HepG2 (cell line): ENCODE data around the gene CCDC83. TPM values are rescaled to one million over a fixed set of nuclear protein-coding genes. Genes with fewer than 3 reads are reported as not detected.
A peak's percentile ranks its signal among the peaks of the same experiment; 100 is the strongest.

Experiments
- ATAC-seq: fragments of 200-7000 bp; cut with Tn5 transposase; 3 replicates; pipeline ENCODE4 v1.9.1; 2020; ENCODE audit warnings: mild to moderate bottlenecking, moderate library complexity
- BruUV-seq: library from RNA; stranded (reverse); fragments of 400-500 nt; replicated peaks from 2 replicates; lab custom pipeline; 2021; lab: Mats Ljungman, UMichigan
- CTCF ChIA-PET: fragments of 300-600 bp; formaldehyde crosslinking; extraction: SDS; loops from one replicate; lab custom pipeline; 2021; ENCODE audit warnings: low total read pairs, inconsistent platforms, low intra/inter-chr PET ratio; lab: Yijun Ruan, JAX
- POLR2A ChIA-PET: fragments of 350-600 bp; sonication (Branson Sonifier 250); formaldehyde crosslinking; loops from one replicate; lab custom pipeline; 2020; ENCODE audit warnings: antibody characterized with exemption, inconsistent platforms; lab: Yijun Ruan, JAX
- DNase-seq: peaks from one replicate; pipeline ENCODE4 v3.0.0-alpha.2; 2015; ENCODE audit warnings: low spot score
- FAIRE-seq: peaks from 3 replicates; lab custom pipeline; 2011; peaks lifted over from hg19 to GRCh38; lab: Jason Lieb, UNC
- H2AFZ ChIP-seq: one replicate; pipeline ENCODE4 v1.6.1; 2011; ENCODE audit warnings: low read length, inconsistent platforms
- H3K27ac ChIP-seq: fragments of 300-600 bp; 3 replicates; pipeline ENCODE4 v1.8.0; 2011; ENCODE audit warnings: mixed run types, mild to moderate bottlenecking, mixed read lengths, low read length, inconsistent platforms; ENCODE audit not compliant: insufficient read depth; ENCODE audit errors: extremely low read length
- H3K27me3 ChIP-seq, 2 experiments: fragments of 200-600 bp in 1 of 2; 2 replicates in 1 of 2; 3 replicates in 1 of 2; pipeline versions ENCODE4 v1.6.0 to v1.8.0; 2011; ENCODE audit warnings: low read length in 2 of 2, mild to moderate bottlenecking in 2 of 2, moderate library complexity in 2 of 2, inconsistent platforms in 1 of 2; ENCODE audit not compliant: insufficient read depth in 2 of 2, control insufficient read depth in 1 of 2
- H3K36me3 ChIP-seq, 2 experiments: fragments of 200-600 bp in 1 of 2; replicated peaks in 1 of 2; 2 replicates in 1 of 2; 3 replicates in 1 of 2; pipeline versions ENCODE4 v1.5.1 to v1.8.0; 2011; ENCODE audit warnings: low read length in 2 of 2, inconsistent platforms in 1 of 2; ENCODE audit not compliant: insufficient read depth in 2 of 2, control insufficient read depth in 1 of 2
- H3K4me1 ChIP-seq: 2 replicates; pipeline ENCODE4 v1.5.1; 2012; ENCODE audit warnings: low read length, inconsistent platforms; ENCODE audit not compliant: insufficient read depth
- H3K4me2 ChIP-seq: 2 replicates; pipeline ENCODE4 v1.6.0; 2011; ENCODE audit warnings: low read depth, low read length, inconsistent platforms
- H3K4me3 ChIP-seq, 3 experiments: fragments of 200-600 bp in 1 of 3; sonication (generic), shearing (Covaris generic) in 1 of 3; replicated peaks in 1 of 3; 2 replicates each; pipeline ENCODE4 v1.5.1; 2011 to 2016; ENCODE audit warnings: low read length in 3 of 3, inconsistent platforms in 2 of 3, low read depth in 2 of 3, mild to moderate bottlenecking in 2 of 3, control low read depth in 1 of 3, mixed read lengths in 1 of 3; ENCODE audit not compliant: insufficient read depth in 1 of 3
- H3K79me2 ChIP-seq: one replicate; pipeline ENCODE4 v1.6.1; 2011; ENCODE audit warnings: low read length, inconsistent platforms; ENCODE audit not compliant: insufficient read depth
- H3K9ac ChIP-seq: 2 replicates; pipeline ENCODE4 v1.6.0; 2011; ENCODE audit warnings: mild to moderate bottlenecking, low read depth, low read length, inconsistent platforms; ENCODE audit not compliant: insufficient read depth
- H3K9me3 ChIP-seq: 2 replicates; pipeline ENCODE4 v1.5.1; 2012; ENCODE audit warnings: mild to moderate bottlenecking, low read length
- H4K20me1 ChIP-seq: 2 replicates; pipeline ENCODE4 v1.6.0; 2011; ENCODE audit warnings: inconsistent platforms, mild to moderate bottlenecking, low read length, moderate library complexity; ENCODE audit not compliant: insufficient read depth
- ATF3 ChIP-seq: sonication (generic); formaldehyde crosslinking; IDR thresholded peaks from 2 replicates; pipeline ENCODE4 v1.4.0; 2020; ENCODE audit warnings: missing genetic modification reagents
- CCDC6 ChIP-seq: sonication (generic); formaldehyde crosslinking; IDR thresholded peaks from 2 replicates; pipeline ENCODE4 v1.8.1; 2022; ENCODE audit warnings: mild to moderate bottlenecking, missing genetic modification reagents, moderate library complexity
- CREM ChIP-seq, 2 experiments: sonication (generic) in 1 of 2; formaldehyde crosslinking in 1 of 2; IDR thresholded peaks; 2 replicates each; pipeline versions ENCODE4 v1.4.0 to v1.6.1; 2016 to 2020; ENCODE audit warnings: antibody characterized with exemption in 1 of 2, mild to moderate bottlenecking in 1 of 2, missing genetic modification reagents in 1 of 2
- FOXA1 ChIP-seq, 2 experiments: fragments of 450-650 bp in 1 of 2; sonication (generic) in 1 of 2; formaldehyde crosslinking in 1 of 2; IDR thresholded peaks; 2 replicates each; pipeline versions ENCODE4 v1.4.0 to v1.6.1; 2016 to 2020; ENCODE audit warnings: missing genetic modification reagents in 1 of 2
- FOXA3 ChIP-seq: IDR thresholded peaks from 2 replicates; pipeline ENCODE4 v1.6.1; 2016; ENCODE audit warnings: missing genetic modification reagents, missing compliant biosample characterization
- KAT2B ChIP-seq: fragments of 150-350 bp; IDR thresholded peaks from 2 replicates; pipeline ENCODE4 v1.6.1; 2014; ENCODE audit warnings: low read depth, low read length, borderline replicate concordance
- LRRFIP1 ChIP-seq: sonication (generic); formaldehyde crosslinking; conservative IDR thresholded peaks from 2 replicates; pipeline ENCODE4 v1.4.0; 2020; ENCODE audit warnings: missing genetic modification reagents
- MAFK ChIP-seq, 2 experiments: IDR thresholded peaks in 1 of 2; conservative IDR thresholded peaks in 1 of 2; 2 replicates each; pipeline ENCODE4 v1.6.1; 2011; ENCODE audit warnings: improper control_type of control experiment in 2 of 2, low read length in 2 of 2
- NFKB2 ChIP-seq: sonication (generic); formaldehyde crosslinking; IDR thresholded peaks from 2 replicates; pipeline ENCODE4 v1.4.0; 2020; ENCODE audit warnings: missing genetic modification reagents, borderline replicate concordance
- SAP130 ChIP-seq: IDR thresholded peaks from 2 replicates; pipeline ENCODE4 v1.6.1; 2016; ENCODE audit warnings: low read depth
- SOX6 ChIP-seq, 2 experiments: fragments of 450-650 bp in 1 of 2; sonication (generic) in 1 of 2; formaldehyde crosslinking in 1 of 2; IDR thresholded peaks; 2 replicates each; pipeline versions ENCODE4 v1.4.0 to v1.6.1; 2017 to 2020; ENCODE audit warnings: antibody characterized with exemption in 1 of 2, mild to moderate bottlenecking in 1 of 2, missing genetic modification reagents in 1 of 2
- ZEB1 ChIP-seq: IDR thresholded peaks from 2 replicates; pipeline ENCODE4 v1.6.1; 2012; ENCODE audit warnings: mild to moderate bottlenecking, low read depth, inconsistent platforms; ENCODE audit not compliant: insufficient replicate concordance
- ZNF12 ChIP-seq: sonication (generic); formaldehyde crosslinking; IDR thresholded peaks from 2 replicates; pipeline ENCODE4 v1.5.0; 2020; ENCODE audit warnings: missing genetic modification reagents
- ZNF30 ChIP-seq: sonication (generic); formaldehyde crosslinking; IDR thresholded peaks from 2 replicates; pipeline ENCODE4 v1.5.0; 2020; ENCODE audit warnings: mild to moderate bottlenecking, missing genetic modification reagents
- WGBS: methylation state at CpG from one replicate; pipeline ENCODE4 v1.1.6; 2017; ENCODE audit warnings: low lambda C conversion rate; 5-methylcytosine and 5-hydroxymethylcytosine counted together
- in situ Hi-C: cut with HindIII; loops from 2 replicates; pipeline ENCODE4 v1.10.0; 2017; ENCODE audit warnings: low pct_unique_long_range_greater_than_20kb; ENCODE audit not compliant: extremely low pct_ligation_motif_present
- intact Hi-C: fragments of 100-400 bp; cut with micrococcal nuclease; formaldehyde crosslinking; loops from one replicate; pipeline ENCODE4 v1.10.0; 2022; ENCODE audit not compliant: unreplicated experiment
- polyA plus RNA-seq, 8 experiments: library from polyadenylated mRNA; depleted of rRNA in 3 of 8; stranded (reverse) in 7 of 8; unstranded in 1 of 8; fragments of >200 nt; fragmentation: Illumina TruSeq in 4 of 8; extraction: Trizol in 4 of 8; gene quantifications; 2 replicates each; pipeline versions ENCODE4 v1.2.1 to v1.2.3, GENCODE V29; 2011 to 2016; ENCODE audit warnings: low read depth in 4 of 8, missing spikeins in 1 of 8, mixed read lengths in 1 of 8; ENCODE audit not compliant: insufficient read depth in 1 of 8
- total RNA-seq, 5 experiments: library from RNA; depleted of rRNA; stranded (reverse); fragments of >200 nt; fragmentation: Illumina TruSeq; extraction: Trizol; gene quantifications; 2 replicates each; pipeline ENCODE4 v1.2.3, GENCODE V29; 2016; ENCODE audit warnings: low read depth in 1 of 5
- TF ChIP-seq, protein P1 (sequence below): sonication (generic); formaldehyde crosslinking; IDR thresholded peaks from 2 replicates; pipeline ENCODE4 v1.5.0; 2020; ENCODE audit warnings: missing genetic modification reagents

CCDC83 gene
- total and polyA plus RNA-seq, 2 of the 13 experiments (the other 11 are each of a cell fraction or from before 2014, with no cell fraction given), result not detected

- no peaks in the 10 kb centered on the region for H3K27me3 ChIP-seq
- ATAC-seq, result no peak
- no peak for TF ChIP-seq CCDC6 (CRISPR knock-in tag)
- TF ChIP-seq ATF3 (CRISPR knock-in tag), result no peak
- no peaks in the 10 kb centered on the region for H3K79me2 ChIP-seq
- H3K9me3 ChIP-seq, result no peaks in the 10 kb centered on the region
- H3K4me1 ChIP-seq, result peaks cover 62% of the 10 kb centered on the region
- H3K4me3 ChIP-seq, result no peak overlapping the region
- no peak overlapping the region for H2AFZ ChIP-seq
- no peak for FAIRE-seq
- no peak overlapping the region for H3K9ac ChIP-seq
- in situ Hi-C loops, result loop anchor here (10.0 to 25.0 kb wide), 2 partner anchors 263 to 346 kb away; no protein-coding TSS in a partner anchor
- no peaks in the 10 kb centered on the region for H3K36me3 ChIP-seq
- intact Hi-C loops, result no loop called here
- H3K27ac ChIP-seq, result no peak overlapping the region
- BruUV-seq, result no TSS peak
- ChIA-PET CTCF (no interaction called here), POLR2A (no interaction called here)
- 98% methylated on average over 2 of the region's 2 CpGs for WGBS
- H3K4me2 ChIP-seq, result no peak overlapping the region
- H4K20me1 ChIP-seq, result no peaks in the 10 kb centered on the region
- DNase-seq, result no peak
Observed at GRCh38 chr11:85948884-85949283, 93.7 kb downstream of the CCDC83 start.

GRCh38 chr11:85949798-85950197 is 94.6 kb downstream of the CCDC83 start:
- no peak overlapping the region; the same call in 1 of the 2 replicates for H3K9ac ChIP-seq
- CTCF ChIA-PET, result no interaction called here
- no peaks in the 10 kb centered on the region for H3K36me3 ChIP-seq
- no peaks in the 10 kb centered on the region for H4K20me1 ChIP-seq
- BruUV-seq, result no TSS peak
- DNase-seq (peak; percentile 56), ATAC-seq (peak; percentile 48), FAIRE-seq (no peak)
- H3K79me2 ChIP-seq, result no peaks in the 10 kb centered on the region
- no peak overlapping the region; the same call in 1 of the 2 replicates for H3K4me2 ChIP-seq
- no peaks in the 10 kb centered on the region for H3K9me3 ChIP-seq
- no peak overlapping the region for H2AFZ ChIP-seq
- no peak overlapping the region for H3K27ac ChIP-seq
- intact Hi-C loops (no loop called here), in situ Hi-C loops (loop anchor here (10.0 to 25.0 kb wide), 2 partner anchors 263 to 345 kb away; no protein-coding TSS in a partner anchor)
- H3K27me3 ChIP-seq, result no peaks in the 10 kb centered on the region
- 0% methylated on average over 1 of the region's 1 CpG for WGBS
- POLR2A ChIA-PET, result no interaction called here
- H3K4me3 ChIP-seq, result no peak overlapping the region
- peaks cover 62% of the 10 kb centered on the region for H3K4me1 ChIP-seq
- TF ChIP-seq NFKB2 (no peak), FOXA1 (IDR thresholded peaks at IDR 0.05) (no peak), FOXA1 (CRISPR knock-in tag; IDR thresholded peaks at IDR 0.05) (no peak), KAT2B (no peak), SAP130 (CRISPR knock-in tag) (peak; percentile 47), FOXA3 (CRISPR knock-in tag) (peak; percentile 11; the same call in 1 of the 2 replicates), SOX6 (IDR thresholded peaks at IDR 0.05) (no peak), SOX6 (CRISPR knock-in tag; IDR thresholded peaks at IDR 0.05) (peak; percentile 36; the same call in 1 of the 2 replicates), MAFK (conservative IDR thresholded peaks at IDR 0.05 in 1 of 2, IDR thresholded peaks at IDR 0.05 in 1 of 2; ENCODE audit: low read length in 2 of 2) (peak in 1 of 2 experiments; percentile 51; a peak in 2 of 4 replicates), LRRFIP1 (CRISPR knock-in tag) (no peak), CREM (IDR thresholded peaks at IDR 0.05) (0 out of 2 replicates have a peak, but pooled peaks have one; percentile 18), CREM (CRISPR knock-in tag; IDR thresholded peaks at IDR 0.05) (no peak), ZNF12 (CRISPR knock-in tag) (peak; percentile 91), ZNF30 (no peak), ZEB1 (no peak)
- TF ChIP-seq, protein P1, sequence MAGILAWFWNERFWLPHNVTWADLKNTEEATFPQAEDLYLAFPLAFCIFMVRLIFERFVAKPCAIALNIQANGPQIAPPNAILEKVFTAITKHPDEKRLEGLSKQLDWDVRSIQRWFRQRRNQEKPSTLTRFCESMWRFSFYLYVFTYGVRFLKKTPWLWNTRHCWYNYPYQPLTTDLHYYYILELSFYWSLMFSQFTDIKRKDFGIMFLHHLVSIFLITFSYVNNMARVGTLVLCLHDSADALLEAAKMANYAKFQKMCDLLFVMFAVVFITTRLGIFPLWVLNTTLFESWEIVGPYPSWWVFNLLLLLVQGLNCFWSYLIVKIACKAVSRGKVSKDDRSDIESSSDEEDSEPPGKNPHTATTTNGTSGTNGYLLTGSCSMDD (CRISPR knock-in tag), result no peak
